HG03103 (cell line): ENCODE data around the gene ST6GALNAC1.

Experiments
- ATAC-seq: cut with Tn5 transposase; IDR thresholded peaks from one replicate; pipeline ENCODE4 v1.9.1; 2021; ENCODE audit warnings: low read depth; ENCODE audit not compliant: unreplicated experiment

The ST6GALNAC1 gene

GRCh38 chr17:76643553-76644148 is at the start of gene ST6GALNAC1:
TSS of gene ST6GALNAC1 (minus strand) at chr17:76643757. CDS start at chr17:76643638, 119 bp downstream.
- no peak for ATAC-seq

DNA sequence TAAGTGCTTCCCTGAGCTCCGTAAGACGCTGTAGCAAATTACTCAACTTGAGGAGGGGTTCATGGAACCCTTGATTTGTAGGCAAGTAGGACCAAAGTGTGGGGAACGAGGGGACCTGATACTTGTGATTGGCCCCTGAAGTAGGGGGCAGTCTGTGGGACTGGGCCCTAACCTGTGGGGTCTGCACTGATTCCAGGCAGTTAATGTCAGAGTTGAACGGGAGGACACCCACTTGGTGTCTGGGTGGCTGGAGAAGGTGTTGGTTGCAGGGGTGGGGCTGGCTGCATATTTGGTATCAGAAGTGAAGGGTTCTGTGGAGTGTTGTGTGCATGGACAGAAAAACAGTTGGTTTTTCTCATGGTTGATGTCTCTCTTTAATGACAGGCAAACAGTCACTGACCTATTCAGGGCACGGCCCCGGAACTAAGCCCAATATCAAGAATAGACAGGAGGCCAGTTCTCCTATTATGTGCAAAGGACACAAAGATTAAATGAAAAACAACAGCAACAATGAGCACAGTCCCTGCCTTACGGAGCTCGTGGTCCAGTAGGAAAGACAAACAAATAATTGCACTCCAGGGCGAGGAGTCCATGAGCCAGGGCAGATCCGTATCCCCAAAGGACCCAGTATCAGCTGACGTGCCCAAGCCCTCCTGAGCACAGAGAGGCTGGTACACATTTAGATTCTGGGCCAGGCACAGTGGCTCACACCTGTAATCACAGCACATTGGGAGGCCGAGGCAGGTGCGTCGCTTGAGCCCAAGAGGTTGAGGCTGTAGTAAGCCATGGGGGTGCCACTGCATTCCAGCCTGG is 48.0 kb upstream of the ST6GALNAC1 start:
- ATAC-seq: no peak

DNA sequence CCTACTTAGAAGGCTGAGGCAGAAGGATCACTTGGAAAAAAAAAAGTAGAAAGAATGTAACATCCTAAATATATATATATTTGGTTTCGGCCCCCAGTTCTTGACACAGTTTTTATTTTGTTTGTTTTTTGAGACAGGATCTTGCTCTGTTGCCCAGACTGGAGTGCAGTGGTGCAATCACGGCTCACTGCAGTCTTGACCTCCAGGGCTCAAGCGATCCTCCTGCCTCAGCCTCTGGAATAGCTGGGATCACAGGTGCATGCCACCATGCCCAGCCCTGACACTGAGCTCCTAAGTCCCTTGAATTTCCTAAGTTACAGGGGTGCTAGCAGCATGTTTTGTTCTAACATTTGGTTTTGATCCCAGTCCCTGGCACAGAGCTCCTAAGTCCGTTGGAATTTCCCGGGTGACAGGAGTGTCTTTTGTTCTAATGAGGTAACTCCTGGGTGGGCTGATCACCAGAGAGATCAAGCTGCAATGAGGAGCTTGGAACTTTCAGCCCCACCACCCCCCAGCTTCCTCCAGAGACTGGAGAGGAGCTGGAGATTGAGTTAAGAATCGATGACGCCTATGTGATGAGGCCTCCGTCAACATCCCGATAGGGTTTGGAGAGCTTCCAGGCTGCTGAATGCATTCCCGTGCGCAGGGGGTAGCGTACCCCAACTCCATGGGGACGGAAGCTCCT is 47.2 kb upstream of the ST6GALNAC1 start:
- no peak for ATAC-seq

DNA sequence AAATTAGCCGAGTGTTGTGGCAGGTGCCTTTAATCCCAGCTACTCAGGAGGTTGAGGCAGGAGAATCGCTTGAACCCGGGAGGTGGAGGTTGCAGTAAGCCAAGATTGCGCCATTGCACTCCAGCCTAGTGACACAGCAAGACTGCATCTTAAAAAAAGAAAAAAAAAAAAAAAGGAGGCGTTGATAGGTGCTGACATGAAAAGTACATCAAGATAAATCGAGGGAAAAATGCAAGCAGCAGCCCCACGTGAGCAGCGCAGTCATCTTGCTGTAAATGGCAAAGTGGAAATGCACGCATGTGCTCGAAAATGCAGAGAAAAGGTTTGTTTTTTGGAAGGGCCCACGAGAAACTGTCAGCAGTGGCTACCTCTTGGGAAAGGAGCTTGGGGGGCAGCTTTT is 46.3 kb upstream of the ST6GALNAC1 start:
- ATAC-seq: no peak

GRCh38 chr17:76688165-76688622 is 44.6 kb upstream of the ST6GALNAC1 start:
- ATAC-seq: no peak

DNA sequence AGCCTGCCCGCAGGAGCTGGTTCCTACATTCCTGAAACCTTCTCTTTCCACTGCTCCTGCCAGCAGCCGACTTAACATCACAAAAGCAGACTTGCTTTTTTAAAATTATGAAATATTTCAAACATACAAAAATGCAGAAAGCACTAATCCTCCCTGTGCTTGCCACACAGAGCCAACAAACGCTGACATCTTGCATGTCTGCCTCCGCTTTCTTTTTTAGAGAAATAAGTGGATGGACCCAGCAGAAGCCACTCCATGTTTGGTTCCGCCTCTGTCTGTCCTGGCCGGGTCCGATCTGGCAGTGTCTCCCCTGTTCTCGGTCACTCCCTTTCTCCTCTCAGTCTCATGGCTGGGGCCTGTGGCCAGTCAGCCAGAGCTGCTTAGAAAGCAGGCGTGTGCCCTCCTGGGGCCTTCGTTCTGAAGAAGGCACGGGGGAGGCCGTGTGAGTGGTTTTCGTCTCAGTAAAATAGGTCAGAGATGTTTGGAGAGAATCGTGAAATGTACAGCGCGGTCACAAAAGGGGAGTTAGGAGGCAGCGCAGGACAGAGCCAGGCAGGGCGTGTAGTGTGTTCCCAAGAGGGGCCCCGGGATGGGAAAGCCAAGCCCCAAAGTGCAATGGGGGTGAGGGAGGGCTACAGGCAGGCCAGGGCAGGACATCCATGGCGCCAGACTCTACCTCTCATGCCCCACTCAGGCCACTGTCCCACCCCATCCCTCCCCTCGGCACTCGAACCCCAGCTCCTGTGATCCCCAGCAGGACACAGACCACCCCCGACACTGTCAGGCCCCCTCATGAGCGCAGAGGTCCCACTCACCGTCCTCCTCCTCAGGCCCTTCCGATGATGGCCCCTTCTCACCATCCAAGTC is 44.0 kb upstream of the ST6GALNAC1 start:
- ATAC-seq: no peak

DNA sequence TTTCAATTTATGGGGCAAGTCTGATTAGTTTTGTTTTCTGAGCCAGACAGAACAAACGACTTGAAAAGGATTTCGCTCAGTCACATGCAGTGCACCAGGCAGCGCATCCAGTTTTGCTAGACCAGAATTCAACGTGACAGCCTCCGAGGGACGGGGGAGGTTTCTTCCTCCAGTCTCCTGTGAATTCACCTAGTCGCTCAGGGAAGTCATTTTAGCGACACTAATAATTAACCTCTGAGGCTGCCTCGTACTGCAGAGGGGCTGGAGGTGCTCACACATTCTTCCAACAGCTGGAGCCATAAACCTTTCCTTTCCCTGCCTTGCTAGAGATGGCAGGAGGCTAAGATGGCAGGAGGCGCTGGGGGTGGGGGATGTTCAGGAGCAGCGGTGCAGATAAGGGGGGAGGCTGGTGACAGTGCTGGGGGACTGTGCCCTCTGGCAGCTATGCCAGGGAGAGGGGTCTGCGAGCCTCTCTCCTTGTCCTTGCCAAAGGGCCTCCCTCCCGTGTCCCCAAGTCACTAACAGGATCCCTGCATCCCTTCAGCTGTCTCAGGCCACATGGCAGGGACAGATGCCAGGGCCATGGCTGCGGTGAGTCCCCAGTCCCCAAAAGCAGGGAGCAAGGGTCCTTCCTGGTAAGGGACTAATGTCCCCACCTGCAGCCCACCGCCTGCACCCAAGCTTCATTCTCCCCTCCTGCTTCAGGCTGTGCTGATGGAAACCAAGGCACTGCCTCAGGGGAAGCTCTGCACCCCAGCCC is 43.2 kb upstream of the ST6GALNAC1 start:
- no peak for ATAC-seq

DNA sequence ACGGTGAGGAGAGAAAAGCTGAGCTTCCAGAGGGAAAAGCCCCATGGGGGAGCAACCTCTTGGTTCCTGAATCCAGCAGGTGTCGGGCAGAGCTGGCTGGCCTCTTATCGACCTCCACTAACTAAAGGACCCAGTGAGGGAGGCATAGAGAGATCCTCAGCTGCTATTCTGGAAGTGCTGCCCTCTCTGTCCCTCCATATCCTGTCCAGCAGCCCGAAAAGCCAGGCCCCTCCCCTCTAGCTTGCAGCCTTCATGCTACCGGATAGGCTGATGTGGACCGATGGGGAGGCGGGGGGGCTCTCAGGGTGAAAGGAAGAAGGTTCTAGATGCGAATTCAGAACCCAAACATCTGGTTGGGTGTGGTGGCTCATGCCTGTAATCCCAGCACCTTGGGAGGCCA is 42.3 kb upstream of the ST6GALNAC1 start:
- no peak for ATAC-seq

DNA sequence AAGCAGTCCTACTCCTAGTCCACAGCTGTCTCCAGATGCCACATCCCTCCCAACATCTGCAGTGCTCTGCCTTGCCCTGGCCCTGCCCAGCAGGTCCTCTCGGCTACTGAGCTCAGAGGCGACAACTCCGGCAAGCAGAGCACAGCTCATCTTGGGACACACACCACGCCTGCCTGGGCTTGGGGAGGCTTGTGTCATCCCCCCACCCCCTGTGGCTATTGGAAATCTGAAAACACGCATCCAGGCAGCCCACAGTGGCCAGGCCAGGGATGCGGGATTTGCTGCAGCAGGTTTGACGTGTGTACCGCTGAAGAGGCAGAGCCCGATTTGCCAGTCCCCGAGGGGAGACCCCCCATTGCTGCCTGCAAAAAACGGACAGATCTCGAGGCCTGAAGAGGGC is 41.8 kb upstream of the ST6GALNAC1 start:
- no peak for ATAC-seq

- ATAC-seq: no peak
Observed at GRCh38 chr17:76684756-76685155, 41.2 kb upstream of the ST6GALNAC1 start.

DNA sequence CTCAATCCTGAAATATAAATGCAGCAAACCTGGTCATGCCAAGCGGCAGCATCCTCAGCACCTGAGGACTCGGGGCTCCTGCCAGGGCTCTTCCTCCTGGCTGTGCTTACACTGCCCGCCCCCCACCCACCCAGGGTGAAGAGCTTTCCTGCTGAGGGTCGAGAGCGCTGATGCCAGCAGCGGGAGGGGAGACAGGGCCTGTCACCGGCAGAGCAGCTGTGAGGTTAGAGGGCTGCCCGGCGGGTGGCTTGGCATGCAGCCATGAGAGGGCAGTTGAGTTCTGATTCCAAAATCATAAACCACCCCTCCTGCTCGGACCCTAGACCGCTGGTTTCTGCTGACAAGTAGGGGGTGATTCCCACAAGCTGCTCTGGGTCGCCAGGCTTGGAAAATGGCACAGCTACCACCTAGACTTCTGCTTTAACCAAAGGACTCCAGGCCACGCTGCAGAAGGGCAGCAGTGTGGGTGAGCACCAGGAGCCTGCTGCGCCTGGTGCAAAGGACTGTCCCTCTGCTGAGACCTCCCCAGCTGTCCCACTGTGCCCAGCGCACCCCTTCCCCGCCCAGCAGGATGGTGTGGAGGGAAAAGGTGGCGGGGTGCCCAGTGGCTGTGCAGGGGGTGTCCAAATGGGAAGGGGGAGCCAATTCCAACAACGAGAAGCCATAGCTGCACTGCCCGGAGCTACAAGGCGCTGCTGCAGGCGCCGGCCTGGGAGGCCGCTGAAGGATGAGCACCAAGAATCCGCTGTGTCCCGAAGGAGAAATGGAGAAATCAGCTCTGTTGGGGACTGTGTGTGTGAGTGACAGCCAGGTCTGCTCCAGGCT is 40.6 kb upstream of the ST6GALNAC1 start:
- ATAC-seq: no peak

GRCh38 chr17:76683011-76683755 is 39.6 kb upstream of the ST6GALNAC1 start:
- no peak for ATAC-seq

DNA sequence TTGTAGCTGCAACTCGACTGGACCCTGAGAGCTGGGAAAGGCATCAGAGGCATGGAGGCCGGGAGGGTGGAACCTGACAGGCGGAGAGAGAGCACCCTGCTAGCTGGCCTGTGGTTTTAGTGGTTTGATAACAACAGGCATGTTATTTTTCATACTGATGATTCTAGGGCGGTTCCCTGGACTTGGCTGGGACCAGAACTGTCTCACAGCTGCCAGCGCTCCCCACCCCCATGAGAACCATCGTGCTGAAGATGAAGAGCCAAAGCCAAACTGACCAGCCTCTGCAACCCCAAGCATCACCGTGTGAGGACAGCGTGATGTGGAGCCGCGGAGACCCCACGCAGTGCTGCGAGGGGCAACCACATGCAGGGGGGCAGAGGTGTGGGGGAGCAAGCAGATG is 38.7 kb upstream of the ST6GALNAC1 start:
- ATAC-seq: no peak

DNA sequence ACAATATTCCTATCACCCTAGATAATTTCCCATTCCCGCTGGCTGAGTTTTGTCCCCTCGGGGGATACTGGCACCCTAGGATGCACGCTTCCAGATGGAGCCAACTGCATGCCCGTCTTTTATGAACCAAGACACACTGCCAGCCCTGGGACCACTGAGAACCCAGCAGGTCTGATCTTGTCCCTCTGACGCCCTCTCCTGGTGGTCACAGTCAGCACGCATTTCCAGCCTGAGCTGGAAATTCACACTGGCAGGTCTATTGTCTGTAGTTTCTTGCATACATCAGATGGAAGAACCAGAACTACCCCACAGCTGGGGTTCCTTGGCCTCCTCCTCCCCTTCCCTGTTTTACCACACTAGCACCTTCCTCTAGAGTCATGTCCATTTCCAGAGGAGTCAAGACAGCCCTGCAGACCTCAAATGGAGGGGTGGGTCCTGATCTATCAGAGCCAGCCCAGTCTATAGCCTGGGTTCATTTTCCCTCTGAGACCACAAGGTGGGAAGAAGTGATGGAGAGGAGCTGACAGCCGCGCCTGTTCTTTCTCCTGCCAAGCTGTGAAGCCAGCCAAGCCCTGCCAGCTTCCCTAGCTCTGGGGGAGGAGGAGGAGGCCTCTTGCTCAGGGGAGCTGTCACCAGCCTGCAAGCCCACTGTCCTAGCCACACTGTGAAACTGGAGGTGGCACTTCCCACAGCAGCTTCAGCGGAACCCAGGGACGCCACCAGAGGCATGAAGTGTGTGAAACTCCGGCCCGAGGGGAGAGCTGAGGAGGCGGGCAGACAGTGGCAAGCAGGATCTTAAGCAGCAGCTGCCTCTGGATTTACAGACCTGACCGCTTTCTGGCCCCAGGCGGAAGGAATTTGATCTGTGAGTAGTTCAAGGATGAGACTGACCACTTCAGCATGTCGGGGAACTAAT is 37.9 kb upstream of the ST6GALNAC1 start:
- no peak for ATAC-seq

DNA sequence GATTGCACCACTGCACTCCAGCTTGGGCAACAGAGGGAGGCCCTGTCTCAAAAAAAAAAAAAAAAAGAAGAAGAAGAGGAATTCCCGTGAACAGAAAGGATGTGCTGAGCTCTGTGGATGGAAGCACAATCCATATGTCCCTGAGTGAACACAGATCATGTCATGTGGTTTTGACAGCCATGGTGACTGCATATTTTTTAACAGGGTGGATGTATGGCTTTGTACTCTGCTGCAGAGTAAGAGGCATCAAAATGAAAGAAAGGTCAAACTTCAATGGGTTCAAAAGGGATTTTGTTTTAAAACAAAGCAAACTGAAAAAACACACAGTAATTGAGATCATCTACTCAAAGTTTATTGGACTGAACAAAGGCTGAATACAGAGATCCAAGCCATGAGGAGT is 35.7 kb upstream of the ST6GALNAC1 start:
- no peak for ATAC-seq

DNA sequence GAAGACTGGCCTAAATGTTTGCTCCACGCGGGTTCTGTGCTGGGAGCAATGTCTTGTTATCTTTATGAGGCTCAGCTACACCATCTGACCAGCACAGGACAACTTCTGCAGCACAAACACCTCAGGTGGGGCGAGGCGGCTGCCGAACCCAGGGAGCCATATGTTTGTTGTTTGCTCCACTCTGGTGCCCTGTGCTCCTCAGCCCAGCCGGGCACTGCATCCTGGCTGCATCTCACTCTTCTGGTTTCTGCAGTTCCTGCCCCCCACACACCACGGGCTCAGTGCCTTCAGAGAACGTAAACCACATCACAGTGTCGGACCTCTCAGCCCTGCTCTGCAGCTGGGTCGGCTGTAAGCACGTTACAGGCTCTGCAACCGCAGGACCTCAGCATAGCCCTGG is 34.8 kb upstream of the ST6GALNAC1 start:
- no peak for ATAC-seq

- ATAC-seq: no peak
Observed at GRCh38 chr17:76677406-76677805, 33.8 kb upstream of the ST6GALNAC1 start.
